ENCODE measurements around the gene SUCO.

Gene SUCO

DNA sequence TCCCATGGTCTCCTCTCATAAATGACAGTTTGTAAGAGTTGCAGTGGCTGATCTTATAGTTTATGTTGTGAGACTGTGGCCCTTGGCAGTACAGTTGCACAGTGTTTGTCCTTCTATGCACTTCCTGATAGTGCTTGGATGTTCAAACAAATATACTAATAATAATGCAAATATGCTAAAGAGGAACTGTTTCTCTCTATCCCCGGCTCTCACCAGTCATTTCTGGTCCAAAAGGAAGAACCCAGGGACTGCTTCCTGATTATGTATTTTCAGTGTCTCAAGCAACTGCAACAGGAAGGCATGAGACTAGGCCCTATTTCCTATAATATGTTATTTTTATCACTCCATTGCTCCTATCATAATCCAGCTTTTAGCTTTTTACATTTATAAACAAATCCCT is 17.0 kb upstream of the SUCO start:
- TF ChIP-seq TAF1 (IDR thresholded peaks at IDR 0.05; ENCODE audit: low read depth) (no peak), CEBPB (IDR thresholded peaks at IDR 0.05) (no peak), ZBTB7A (IDR thresholded peaks at IDR 0.05; ENCODE audit: low read depth) (no peak), NFIC (IDR thresholded peaks at IDR 0.05) (no peak), RAD21 (IDR thresholded peaks at IDR 0.05; ENCODE audit: low read depth) (no peak), TEAD4 (IDR thresholded peaks at IDR 0.05) (no peak), EGR1 (IDR thresholded peaks at IDR 0.05) (no peak)
- TF ChIP-seq, protein P1, sequence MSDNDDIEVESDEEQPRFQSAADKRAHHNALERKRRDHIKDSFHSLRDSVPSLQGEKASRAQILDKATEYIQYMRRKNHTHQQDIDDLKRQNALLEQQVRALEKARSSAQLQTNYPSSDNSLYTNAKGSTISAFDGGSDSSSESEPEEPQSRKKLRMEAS (IDR thresholded peaks at IDR 0.05), result no peak
- TF ChIP-seq, protein P2, sequence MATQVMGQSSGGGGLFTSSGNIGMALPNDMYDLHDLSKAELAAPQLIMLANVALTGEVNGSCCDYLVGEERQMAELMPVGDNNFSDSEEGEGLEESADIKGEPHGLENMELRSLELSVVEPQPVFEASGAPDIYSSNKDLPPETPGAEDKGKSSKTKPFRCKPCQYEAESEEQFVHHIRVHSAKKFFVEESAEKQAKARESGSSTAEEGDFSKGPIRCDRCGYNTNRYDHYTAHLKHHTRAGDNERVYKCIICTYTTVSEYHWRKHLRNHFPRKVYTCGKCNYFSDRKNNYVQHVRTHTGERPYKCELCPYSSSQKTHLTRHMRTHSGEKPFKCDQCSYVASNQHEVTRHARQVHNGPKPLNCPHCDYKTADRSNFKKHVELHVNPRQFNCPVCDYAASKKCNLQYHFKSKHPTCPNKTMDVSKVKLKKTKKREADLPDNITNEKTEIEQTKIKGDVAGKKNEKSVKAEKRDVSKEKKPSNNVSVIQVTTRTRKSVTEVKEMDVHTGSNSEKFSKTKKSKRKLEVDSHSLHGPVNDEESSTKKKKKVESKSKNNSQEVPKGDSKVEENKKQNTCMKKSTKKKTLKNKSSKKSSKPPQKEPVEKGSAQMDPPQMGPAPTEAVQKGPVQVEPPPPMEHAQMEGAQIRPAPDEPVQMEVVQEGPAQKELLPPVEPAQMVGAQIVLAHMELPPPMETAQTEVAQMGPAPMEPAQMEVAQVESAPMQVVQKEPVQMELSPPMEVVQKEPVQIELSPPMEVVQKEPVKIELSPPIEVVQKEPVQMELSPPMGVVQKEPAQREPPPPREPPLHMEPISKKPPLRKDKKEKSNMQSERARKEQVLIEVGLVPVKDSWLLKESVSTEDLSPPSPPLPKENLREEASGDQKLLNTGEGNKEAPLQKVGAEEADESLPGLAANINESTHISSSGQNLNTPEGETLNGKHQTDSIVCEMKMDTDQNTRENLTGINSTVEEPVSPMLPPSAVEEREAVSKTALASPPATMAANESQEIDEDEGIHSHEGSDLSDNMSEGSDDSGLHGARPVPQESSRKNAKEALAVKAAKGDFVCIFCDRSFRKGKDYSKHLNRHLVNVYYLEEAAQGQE (IDR thresholded peaks at IDR 0.05; ENCODE audit: low read depth), result no peak

DNA sequence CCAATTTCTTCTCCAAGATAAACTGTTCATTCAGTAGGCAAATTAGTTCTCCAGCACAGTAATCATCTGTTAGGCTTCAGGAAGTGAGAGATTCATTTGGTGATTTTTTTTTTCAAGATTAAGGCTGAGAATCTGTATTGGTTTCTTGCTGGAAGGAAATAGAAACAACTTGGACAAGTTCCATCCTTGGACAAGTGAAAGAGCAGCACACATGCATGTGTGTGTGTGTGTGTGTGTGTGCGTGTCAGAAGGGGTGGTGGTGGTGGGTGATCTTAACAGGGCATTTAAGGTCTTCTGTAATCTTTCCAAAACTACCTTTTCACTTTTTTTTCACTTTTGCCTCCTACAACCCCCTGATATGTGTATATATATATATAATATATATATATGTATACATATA is 15.9 kb upstream of the SUCO start:
- no peak for TF ChIP-seq RAD21 (IDR thresholded peaks at IDR 0.05; ENCODE audit: low read depth)

DNA sequence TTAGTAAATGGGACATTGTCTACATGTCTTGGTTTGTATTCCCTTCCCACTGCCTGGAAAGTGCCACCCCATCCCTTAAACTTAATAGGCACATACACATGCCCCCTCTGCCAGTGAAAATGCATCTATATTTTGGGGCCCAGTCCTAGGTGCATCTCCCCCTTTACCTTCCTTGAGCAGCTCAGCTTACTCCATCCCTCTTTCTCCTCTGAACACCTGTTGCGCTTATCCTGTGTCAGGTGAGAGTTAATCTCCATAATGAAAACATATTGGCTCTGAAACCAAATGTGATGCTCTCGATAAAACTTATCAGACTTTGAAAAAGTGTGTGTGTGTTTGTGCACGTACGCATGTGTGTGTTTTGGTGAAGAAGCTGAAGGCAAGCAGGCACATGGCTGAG is 15.4 kb upstream of the SUCO start:
- TF ChIP-seq EGR1 (IDR thresholded peaks at IDR 0.05) (no peak), NFIC (IDR thresholded peaks at IDR 0.05) (no peak), FOXM1 (IDR thresholded peaks at IDR 0.05; ENCODE audit: borderline replicate concordance, low read depth) (no peak), EP300 (IDR thresholded peaks at IDR 0.05; ENCODE audit: borderline replicate concordance) (no peak)

DNA sequence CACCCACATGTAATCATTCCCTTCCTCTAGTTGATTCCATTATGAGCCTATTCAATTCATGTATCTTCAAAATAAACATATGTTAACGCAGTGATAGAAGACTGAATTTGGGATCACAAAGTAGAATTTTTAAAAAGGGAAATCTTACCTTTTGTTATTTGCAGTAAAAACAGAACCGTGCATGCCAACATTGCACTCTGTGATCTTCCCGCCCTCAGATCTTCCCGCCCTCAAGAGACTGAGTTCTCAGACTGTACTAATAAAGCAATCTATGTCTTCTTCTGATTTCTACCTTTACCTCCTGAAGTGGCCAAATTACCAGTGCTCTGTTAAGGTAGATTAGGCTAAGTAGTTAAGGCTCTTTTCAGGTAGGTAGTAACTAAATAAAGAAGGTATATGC is 3.6 kb upstream of the SUCO start:
- no peak for TF ChIP-seq CEBPB (IDR thresholded peaks at IDR 0.05)
- TF ChIP-seq RAD21 (IDR thresholded peaks at IDR 0.05; ENCODE audit: low read depth), result no peak
- no peak for TF ChIP-seq ZBTB7A (IDR thresholded peaks at IDR 0.05; ENCODE audit: low read depth)
- no peak for TF ChIP-seq TEAD4 (IDR thresholded peaks at IDR 0.05)
- TF ChIP-seq, protein P2 (IDR thresholded peaks at IDR 0.05; ENCODE audit: low read depth), result no peak
- no peak for TF ChIP-seq TCF12 (IDR thresholded peaks at IDR 0.05; ENCODE audit: low read depth)
- no peak for TF ChIP-seq FOXM1 (IDR thresholded peaks at IDR 0.05; ENCODE audit: borderline replicate concordance, low read depth)
- no peak for TF ChIP-seq EP300 (IDR thresholded peaks at IDR 0.05; ENCODE audit: borderline replicate concordance)
- no peak for TF ChIP-seq EGR1 (IDR thresholded peaks at IDR 0.05)
- no peak for TF ChIP-seq CREB1 (IDR thresholded peaks at IDR 0.05; ENCODE audit: low read depth)

DNA sequence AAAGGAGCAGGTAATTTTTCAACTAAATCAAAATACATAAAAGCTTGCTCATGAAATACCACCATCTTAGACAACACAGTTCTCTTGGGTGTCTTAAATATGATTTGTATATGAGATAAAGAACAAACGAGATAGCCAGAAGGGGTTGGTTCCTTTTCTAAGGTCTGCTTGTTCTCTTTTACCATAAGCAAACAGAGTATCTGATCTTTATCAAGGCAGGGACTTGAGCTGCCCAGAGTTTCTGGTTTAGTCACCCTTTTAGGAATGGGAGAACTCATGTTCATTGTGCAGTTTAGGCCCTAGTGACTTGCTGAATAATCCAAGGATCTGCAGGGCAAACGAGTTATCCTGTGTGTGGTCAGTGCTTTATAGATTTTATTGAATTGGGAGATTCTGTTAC is 3.0 kb upstream of the SUCO start:
- TF ChIP-seq FOXM1 (IDR thresholded peaks at IDR 0.05; ENCODE audit: borderline replicate concordance, low read depth) (no peak), TCF12 (IDR thresholded peaks at IDR 0.05; ENCODE audit: low read depth) (no peak), CREB1 (IDR thresholded peaks at IDR 0.05; ENCODE audit: low read depth) (no peak), EP300 (IDR thresholded peaks at IDR 0.05; ENCODE audit: borderline replicate concordance) (no peak), CEBPB (IDR thresholded peaks at IDR 0.05) (no peak), ZBTB7A (IDR thresholded peaks at IDR 0.05; ENCODE audit: low read depth) (no peak)
- TF ChIP-seq, protein P1 (IDR thresholded peaks at IDR 0.05), result no peak
- TF ChIP-seq, protein P3, sequence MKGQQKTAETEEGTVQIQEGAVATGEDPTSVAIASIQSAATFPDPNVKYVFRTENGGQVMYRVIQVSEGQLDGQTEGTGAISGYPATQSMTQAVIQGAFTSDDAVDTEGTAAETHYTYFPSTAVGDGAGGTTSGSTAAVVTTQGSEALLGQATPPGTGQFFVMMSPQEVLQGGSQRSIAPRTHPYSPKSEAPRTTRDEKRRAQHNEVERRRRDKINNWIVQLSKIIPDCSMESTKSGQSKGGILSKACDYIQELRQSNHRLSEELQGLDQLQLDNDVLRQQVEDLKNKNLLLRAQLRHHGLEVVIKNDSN (IDR thresholded peaks at IDR 0.05), result no peak
- TF ChIP-seq, protein P2 (IDR thresholded peaks at IDR 0.05; ENCODE audit: low read depth), result no peak
